22Rv1 (cell line): ENCODE results near the gene SYNJ1.

ENCODE experiments used
- H3K27ac ChIP-seq: fragments of 450-650 bp; 2 replicates; pipeline ENCODE4 v1.5.1; 2017
- ZFX ChIP-seq: fragments of 450-650 bp; IDR thresholded peaks from 2 replicates; pipeline ENCODE4 v1.6.1; 2017; ENCODE audit warnings: antibody characterized with exemption, borderline replicate concordance
- TF ChIP-seq, protein P1 (sequence below): fragments of 450-650 bp; IDR thresholded peaks from 2 replicates; pipeline ENCODE4 v1.5.1; 2017; ENCODE audit warnings: mild to moderate bottlenecking

SYNJ1 gene

GRCh38 chr21:32716486-32716885 is 11.3 kb downstream of the SYNJ1 start:
- no peak overlapping the region for H3K27ac ChIP-seq
- TF ChIP-seq, protein P1, sequence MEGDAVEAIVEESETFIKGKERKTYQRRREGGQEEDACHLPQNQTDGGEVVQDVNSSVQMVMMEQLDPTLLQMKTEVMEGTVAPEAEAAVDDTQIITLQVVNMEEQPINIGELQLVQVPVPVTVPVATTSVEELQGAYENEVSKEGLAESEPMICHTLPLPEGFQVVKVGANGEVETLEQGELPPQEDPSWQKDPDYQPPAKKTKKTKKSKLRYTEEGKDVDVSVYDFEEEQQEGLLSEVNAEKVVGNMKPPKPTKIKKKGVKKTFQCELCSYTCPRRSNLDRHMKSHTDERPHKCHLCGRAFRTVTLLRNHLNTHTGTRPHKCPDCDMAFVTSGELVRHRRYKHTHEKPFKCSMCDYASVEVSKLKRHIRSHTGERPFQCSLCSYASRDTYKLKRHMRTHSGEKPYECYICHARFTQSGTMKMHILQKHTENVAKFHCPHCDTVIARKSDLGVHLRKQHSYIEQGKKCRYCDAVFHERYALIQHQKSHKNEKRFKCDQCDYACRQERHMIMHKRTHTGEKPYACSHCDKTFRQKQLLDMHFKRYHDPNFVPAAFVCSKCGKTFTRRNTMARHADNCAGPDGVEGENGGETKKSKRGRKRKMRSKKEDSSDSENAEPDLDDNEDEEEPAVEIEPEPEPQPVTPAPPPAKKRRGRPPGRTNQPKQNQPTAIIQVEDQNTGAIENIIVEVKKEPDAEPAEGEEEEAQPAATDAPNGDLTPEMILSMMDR, result no peak
- no peak for TF ChIP-seq ZFX

GRCh38 chr21:32713726-32714125 is 14.1 kb downstream of the SYNJ1 start:
- TF ChIP-seq, protein P1, result no peak
- no peak for TF ChIP-seq ZFX
- no peak overlapping the region for H3K27ac ChIP-seq

DNA sequence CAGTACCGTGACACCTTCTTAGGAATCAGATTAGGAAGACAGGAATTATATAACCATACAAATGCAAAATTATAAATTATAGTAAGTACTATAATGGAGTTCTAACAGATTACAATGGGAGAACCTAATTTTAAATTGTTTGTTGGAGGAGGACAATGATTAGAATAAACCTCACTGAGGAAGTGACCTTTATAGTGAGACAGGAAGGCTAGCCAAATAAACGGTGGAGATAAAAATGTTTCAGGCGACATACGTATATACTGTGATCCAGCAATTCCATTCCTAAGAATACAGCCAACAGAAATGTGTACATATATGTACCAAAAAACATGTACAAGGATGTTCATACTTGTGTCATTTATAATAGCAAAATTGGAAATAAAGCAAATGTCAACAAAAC is 15.2 kb downstream of the SYNJ1 start:
- TF ChIP-seq, protein P1, result no peak
- H3K27ac ChIP-seq, result no peak overlapping the region

GRCh38 chr21:32712043-32712442 is 15.8 kb downstream of the SYNJ1 start:
- TF ChIP-seq, protein P1, result no peak
- TF ChIP-seq ZFX, result no peak
- H3K27ac ChIP-seq, result no peak overlapping the region

GRCh38 chr21:32710987-32711386 is 16.8 kb downstream of the SYNJ1 start:
- TF ChIP-seq, protein P1, result no peak
- no peak for TF ChIP-seq ZFX
- peak overlapping the region; percentile 54; the same call in 1 of the 2 replicates for H3K27ac ChIP-seq

DNA sequence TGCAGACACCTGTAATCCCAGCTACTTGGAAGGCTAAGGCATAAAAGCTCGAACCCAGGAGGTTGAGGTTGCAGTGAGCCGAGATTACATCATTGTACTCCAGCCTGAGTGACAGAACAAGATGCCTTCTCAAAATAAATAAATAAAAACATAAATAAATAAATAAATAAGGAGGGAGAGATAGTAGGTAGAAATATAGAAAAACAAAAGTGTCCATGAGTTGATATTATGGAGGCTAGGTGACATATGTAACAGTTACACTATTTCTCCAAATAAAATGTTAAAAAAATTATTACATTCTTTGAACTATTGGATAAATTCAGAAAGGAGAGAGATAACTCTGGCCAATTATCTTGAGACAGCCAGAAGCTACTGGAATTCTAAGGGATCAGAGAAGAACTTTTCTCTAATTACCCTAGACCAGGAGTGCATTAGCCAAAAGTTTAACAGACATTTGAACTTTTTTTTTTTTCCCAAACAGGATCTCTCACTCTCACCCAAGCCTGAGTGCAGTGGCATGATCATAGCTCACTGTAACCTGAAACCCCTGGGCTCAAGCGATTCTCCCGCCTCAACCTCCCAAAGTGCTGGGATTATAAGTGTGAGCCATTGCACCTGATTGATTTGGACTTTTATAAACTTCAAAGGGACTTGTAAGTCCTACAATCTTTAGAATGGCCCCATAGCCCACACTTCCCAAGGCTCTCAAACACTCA is 17.6 kb downstream of the SYNJ1 start:
- TF ChIP-seq ZFX, result no peak
- TF ChIP-seq, protein P1, result no peak
- H3K27ac ChIP-seq, result peak overlapping the region; percentile 54

- TF ChIP-seq ZFX, result no peak
- TF ChIP-seq, protein P1, result no peak
- no peak overlapping the region for H3K27ac ChIP-seq
Observed at GRCh38 chr21:32708069-32708468, 19.7 kb downstream of the SYNJ1 start.
